CD4-positive, alpha-beta T cell treated with Interleukin-10 for 1 hour (primary cell): ENCODE results near the gene RAB30.

Experiments used
- DNase-seq: peaks from one replicate; pipeline ENCODE4 v3.0.0-alpha.2; 2020

Gene RAB30

GRCh38 chr11:83007909-83008580 is 63.7 kb downstream of the RAB30 start:
- no peak for DNase-seq

GRCh38 chr11:83007477-83007876 is 64.2 kb downstream of the RAB30 start:
- DNase-seq: no peak

- no peak for DNase-seq
Observed at GRCh38 chr11:83006877-83007330, 64.8 kb downstream of the RAB30 start.

- DNase-seq: no peak
Observed at GRCh38 chr11:83004746-83005556, 66.7 kb downstream of the RAB30 start.

GRCh38 chr11:83002522-83002921 is 69.2 kb downstream of the RAB30 start:
- DNase-seq: no peak

GRCh38 chr11:83002053-83002452 is 69.6 kb downstream of the RAB30 start:
- peak; percentile 14 for DNase-seq

GRCh38 chr11:83000381-83000780 is 71.3 kb downstream of the RAB30 start:
- no peak for DNase-seq

GRCh38 chr11:82999232-82999631 is 72.5 kb downstream of the RAB30 start:
- DNase-seq: no peak

- DNase-seq: no peak
Observed at GRCh38 chr11:82998697-82999096, 73.0 kb downstream of the RAB30 start.

GRCh38 chr11:82996966-82997606 is 74.6 kb downstream of the RAB30 start:
- no peak for DNase-seq

GRCh38 chr11:82995754-82996398 is 75.8 kb downstream of the RAB30 start:
- DNase-seq: peak; percentile 6

- no peak for DNase-seq
Observed at GRCh38 chr11:82995235-82995634, 76.5 kb downstream of the RAB30 start.

- no peak for DNase-seq
Observed at GRCh38 chr11:82994604-82995230, 77.0 kb downstream of the RAB30 start.

GRCh38 chr11:82992223-82992622 is 79.5 kb downstream of the RAB30 start:
- DNase-seq: no peak

- DNase-seq: peak; percentile 32
Observed at GRCh38 chr11:82989628-82990404, 81.9 kb downstream of the RAB30 start.

GRCh38 chr11:82988936-82989627 is 82.6 kb downstream of the RAB30 start:
- DNase-seq: no peak

- DNase-seq: no peak
Observed at GRCh38 chr11:82987997-82988396, 83.7 kb downstream of the RAB30 start.

GRCh38 chr11:82986446-82986845 is 85.3 kb downstream of the RAB30 start:
- DNase-seq: no peak

- DNase-seq: no peak
Observed at GRCh38 chr11:82981852-82982251, 89.8 kb downstream of the RAB30 start.

- no peak for DNase-seq
Observed at GRCh38 chr11:82980947-82981346, 90.8 kb downstream of the RAB30 start.

- DNase-seq: no peak
Observed at GRCh38 chr11:82980292-82980691, 91.4 kb downstream of the RAB30 start.
